ENCODE data around the gene GMDS. TPM values are rescaled to one million over a fixed set of nuclear protein-coding genes. Genes with fewer than 3 reads are reported as not detected.
A peak's percentile ranks its signal among the peaks of the same experiment; 100 is the strongest.

The GMDS gene
- polyA plus RNA-seq, 1 experiment, result 7.1 TPM

GRCh38 chr6:2097464-2097863 lies 147.9 kb downstream of the GMDS start:
- CTCF ChIA-PET, result interaction anchor here (0.7 to 1.3 kb wide), 2 partner anchors 11 to 485 kb away, joined by 3 read pairs; no protein-coding TSS in a partner anchor
- no peak for TF ChIP-seq CTCF (IDR thresholded peaks at IDR 0.05; ENCODE audit: insufficient read depth, low read depth, low read length)
- POLR2A ChIA-PET, result no interaction called here

DNA sequence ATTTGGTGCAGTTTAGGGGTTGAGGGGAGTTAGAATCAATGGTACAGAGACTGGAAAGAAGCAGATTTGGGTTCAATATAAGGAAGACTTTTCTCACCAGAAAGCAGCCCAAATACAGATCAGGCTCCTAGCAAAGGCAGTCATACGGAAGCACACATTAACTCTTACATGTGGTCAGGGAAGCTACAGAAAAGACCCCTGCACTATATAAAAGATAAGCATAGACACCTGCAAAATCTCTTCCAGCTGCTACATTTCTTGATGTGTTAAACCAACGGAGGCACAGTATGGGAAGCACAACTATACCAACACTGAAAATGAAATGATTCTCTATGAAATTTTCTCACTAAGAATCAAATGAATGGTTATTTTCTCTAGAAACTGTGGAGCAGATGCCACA lies 150.8 kb downstream of the GMDS start:
- POLR2A ChIA-PET, result no interaction called here
- no peaks in the 10 kb centered on the region for H3K27me3 ChIP-seq (ENCODE audit: control insufficient read depth, insufficient read depth, low read length)
- no peak overlapping the region for H3K4me3 ChIP-seq (ENCODE audit: low read depth, low read length)
- TF ChIP-seq CTCF (IDR thresholded peaks at IDR 0.05; ENCODE audit: insufficient read depth, low read depth, low read length), result no peak
- CTCF ChIA-PET, result interaction anchor here (0.5 to 1.4 kb wide), 2 partner anchors 8 to 270 kb away, joined by 3 to 4 read pairs; no protein-coding TSS in a partner anchor
- no peak for DNase-seq (ENCODE audit: low read depth)
- H3K36me3 ChIP-seq (ENCODE audit: control insufficient read depth, insufficient read depth, low read length), result no peaks in the 10 kb centered on the region

More at GRCh38 chr6:2097464-2097863, 147.9 kb downstream of the GMDS start:
- H3K36me3 ChIP-seq (ENCODE audit: control insufficient read depth, insufficient read depth, low read length), result no peaks in the 10 kb centered on the region
- H3K4me3 ChIP-seq (ENCODE audit: low read depth, low read length), result no peak overlapping the region
- H3K27me3 ChIP-seq (ENCODE audit: control insufficient read depth, insufficient read depth, low read length), result no peaks in the 10 kb centered on the region
- no peak for DNase-seq (ENCODE audit: low read depth)

- Histone ChIP-seq H3K4me3 (ENCODE audit: low read depth, low read length) (no peak overlapping the region), H3K36me3 (ENCODE audit: control insufficient read depth, insufficient read depth, low read length) (no peaks in the 10 kb centered on the region), H3K27me3 (ENCODE audit: control insufficient read depth, insufficient read depth, low read length) (no peaks in the 10 kb centered on the region)
- ChIA-PET CTCF (interaction anchor here (0.8 to 1.2 kb wide), 5 partner anchors 8 to 22 kb away, joined by 3 to 4 read pairs (median 3); no protein-coding TSS in a partner anchor), POLR2A (no interaction called here)
- peak; percentile 38 for DNase-seq (ENCODE audit: low read depth)
- TF ChIP-seq CTCF (IDR thresholded peaks at IDR 0.05; ENCODE audit: insufficient read depth, low read depth, low read length), result no peak
Measured at GRCh38 chr6:2086326-2086965, 159.0 kb downstream of the GMDS start.

GRCh38 chr6:2085657-2086056 lies 159.7 kb downstream of the GMDS start:
- DNase-seq (ENCODE audit: low read depth), result no peak
- TF ChIP-seq CTCF (IDR thresholded peaks at IDR 0.05; ENCODE audit: insufficient read depth, low read depth, low read length), result no peak
- POLR2A ChIA-PET, result no interaction called here
- H3K36me3 ChIP-seq (ENCODE audit: control insufficient read depth, insufficient read depth, low read length), result no peaks in the 10 kb centered on the region
- CTCF ChIA-PET, result interaction anchor here (0.8 to 1.2 kb wide), 3 partner anchors 8 to 23 kb away, joined by 3 to 4 read pairs (median 3); no protein-coding TSS in a partner anchor
- no peaks in the 10 kb centered on the region for H3K27me3 ChIP-seq (ENCODE audit: control insufficient read depth, insufficient read depth, low read length)
- no peak overlapping the region for H3K4me3 ChIP-seq (ENCODE audit: low read depth, low read length)

- CTCF ChIA-PET, result no interaction called here
- no peak for DNase-seq (ENCODE audit: low read depth)
- Histone ChIP-seq H3K27me3 (ENCODE audit: control insufficient read depth, insufficient read depth, low read length) (no peaks in the 10 kb centered on the region), H3K36me3 (ENCODE audit: control insufficient read depth, insufficient read depth, low read length) (no peaks in the 10 kb centered on the region), H3K4me3 (ENCODE audit: low read depth, low read length) (no peak overlapping the region)
- POLR2A ChIA-PET, result no interaction called here
- TF ChIP-seq CTCF (IDR thresholded peaks at IDR 0.05; ENCODE audit: insufficient read depth, low read depth, low read length), result no peak
Measured at GRCh38 chr6:2081155-2082138, 164.0 kb downstream of the GMDS start.

Data from BJ (cell line).